Memory B cell (primary cell): ENCODE measurements around the gene TESPA1.

Experiments
- ATAC-seq: fragments of 150-1000 bp; cut with Tn5 transposase; 2 replicates; pipeline ENCODE4 v1.10.0; 2021; ENCODE audit warnings: low read depth, mild to moderate bottlenecking, moderate library complexity
- DNase-seq, 2 donors: peaks; one replicate each; pipeline ENCODE4 v3.0.0; 2022; ENCODE audit warnings: low spot score in 2 of 2
- H3K27ac Mint-ChIP-seq: one replicate; pipeline ENCODE4 v1.8.0; 2022; ENCODE audit warnings: mild to moderate bottlenecking, moderate library complexity, mixed read lengths
- H3K27me3 Mint-ChIP-seq: one replicate; pipeline ENCODE4 v1.8.0; 2022; ENCODE audit warnings: mixed read lengths
- H3K36me3 Mint-ChIP-seq: one replicate; pipeline ENCODE4 v1.8.0; 2022; ENCODE audit warnings: mild to moderate bottlenecking, mixed read lengths
- H3K4me1 Mint-ChIP-seq: one replicate; pipeline ENCODE4 v1.8.0; 2022; ENCODE audit warnings: mixed read lengths
- H3K4me3 Mint-ChIP-seq: one replicate; pipeline ENCODE4 v1.8.0; 2022; ENCODE audit warnings: mild to moderate bottlenecking, moderate library complexity, mixed read lengths
- H3K9me3 Mint-ChIP-seq: one replicate; pipeline ENCODE4 v1.8.0; 2022; ENCODE audit warnings: mixed read lengths

The TESPA1 gene

DNA sequence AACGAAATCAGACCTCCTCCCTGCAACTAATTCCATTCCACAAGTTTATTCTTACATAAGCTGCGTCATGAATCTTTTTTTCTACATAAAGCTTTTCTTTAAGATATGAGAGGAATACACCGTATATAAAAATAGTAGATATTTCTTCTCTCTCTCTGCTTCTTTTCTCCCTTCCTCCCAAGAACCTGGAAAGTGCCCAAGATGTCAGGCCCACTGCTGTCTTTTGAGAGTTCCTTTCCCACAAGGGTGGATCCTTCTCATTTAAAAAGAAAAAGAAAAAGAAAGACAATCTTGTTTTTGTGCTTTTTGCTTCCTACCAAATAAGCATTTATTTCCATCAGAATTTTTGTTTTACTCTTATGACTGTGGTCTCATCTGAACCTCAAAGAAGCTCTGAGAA lies 11.0 kb downstream of the TESPA1 start:
- Mint-ChIP-seq H3K9me3 (no peaks in the 10 kb centered on the region), H3K27ac (peak overlapping the region; percentile 10), H3K4me3 (no peak overlapping the region), H3K4me1 (peaks cover 7% of the 10 kb centered on the region), H3K36me3 (peaks cover 33% of the 10 kb centered on the region), H3K27me3 (no peaks in the 10 kb centered on the region)
- DNase-seq (no peak), ATAC-seq (no peak)

- no peaks in the 10 kb centered on the region for H3K4me1 Mint-ChIP-seq
- H3K9me3 Mint-ChIP-seq: no peaks in the 10 kb centered on the region
- no peak overlapping the region for H3K27ac Mint-ChIP-seq
- ATAC-seq: no peak
- no peak for DNase-seq
- H3K36me3 Mint-ChIP-seq: peaks cover 35% of the 10 kb centered on the region
- H3K4me3 Mint-ChIP-seq: no peak overlapping the region
- no peaks in the 10 kb centered on the region for H3K27me3 Mint-ChIP-seq
Observed at GRCh38 chr12:54970741-54971140, 13.8 kb downstream of the TESPA1 start.

DNA sequence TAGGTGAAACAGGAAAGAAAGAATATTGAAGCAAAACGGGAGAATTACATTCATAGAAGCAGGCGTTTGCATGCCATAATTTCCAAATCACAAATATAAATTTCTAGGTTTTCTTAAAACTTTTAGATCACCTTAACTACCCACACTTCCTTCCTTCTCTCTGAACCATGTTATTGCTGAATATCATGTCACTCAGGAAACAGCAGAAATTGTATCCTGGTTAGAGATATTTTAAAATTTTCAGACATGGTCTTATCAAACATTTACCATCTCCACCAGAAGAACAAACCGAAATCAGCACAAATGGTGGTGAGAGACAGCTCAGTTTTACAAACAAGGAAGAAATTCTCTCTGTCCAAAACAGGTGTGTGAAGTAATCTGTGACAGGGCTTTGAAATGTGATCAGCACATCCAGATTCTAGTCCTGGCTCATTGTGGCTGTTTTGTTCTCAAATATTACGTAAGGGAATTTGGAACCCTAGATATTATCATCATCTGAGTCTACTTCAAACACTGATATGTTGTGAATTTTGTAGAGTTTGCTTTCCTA lies 16.3 kb downstream of the TESPA1 start:
- Mint-ChIP-seq H3K4me1 (no peaks in the 10 kb centered on the region), H3K27ac (no peak overlapping the region), H3K9me3 (no peaks in the 10 kb centered on the region), H3K4me3 (no peak overlapping the region), H3K36me3 (peaks cover 35% of the 10 kb centered on the region), H3K27me3 (no peaks in the 10 kb centered on the region)
- DNase-seq: no peak
- ATAC-seq: no peak

- Mint-ChIP-seq H3K9me3 (no peaks in the 10 kb centered on the region), H3K27ac (no peak overlapping the region), H3K4me3 (no peak overlapping the region), H3K4me1 (no peaks in the 10 kb centered on the region), H3K27me3 (no peaks in the 10 kb centered on the region), H3K36me3 (peaks cover 36% of the 10 kb centered on the region)
- no peak for DNase-seq
- ATAC-seq: no peak
Observed at GRCh38 chr12:54967461-54967860, 17.1 kb downstream of the TESPA1 start.

DNA sequence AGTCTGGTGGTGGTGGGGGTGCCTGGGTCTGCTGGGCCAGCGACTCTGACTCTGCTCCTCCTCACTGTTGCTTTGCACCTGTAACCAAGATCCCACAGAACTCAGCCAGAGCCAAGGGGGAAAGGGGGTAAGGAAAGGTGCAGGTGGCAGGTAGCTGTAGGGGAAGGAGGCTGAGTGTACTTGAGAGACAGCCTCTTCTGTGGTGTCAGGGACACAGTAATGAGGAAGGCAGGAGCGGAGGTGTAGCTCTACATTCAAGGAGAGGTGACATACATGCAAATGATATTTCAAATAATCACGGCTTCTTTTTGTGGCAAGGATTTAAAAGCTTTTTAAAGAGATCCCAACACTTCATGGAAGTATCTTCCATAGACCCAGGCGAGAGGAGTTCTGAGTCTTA lies 23.4 kb downstream of the TESPA1 start:
- Mint-ChIP-seq H3K27me3 (no peaks in the 10 kb centered on the region), H3K4me3 (no peak overlapping the region), H3K4me1 (peaks cover 7% of the 10 kb centered on the region), H3K36me3 (peaks cover 32% of the 10 kb centered on the region), H3K9me3 (no peaks in the 10 kb centered on the region), H3K27ac (no peak overlapping the region)
- no peak for ATAC-seq
- no peak for DNase-seq

DNA sequence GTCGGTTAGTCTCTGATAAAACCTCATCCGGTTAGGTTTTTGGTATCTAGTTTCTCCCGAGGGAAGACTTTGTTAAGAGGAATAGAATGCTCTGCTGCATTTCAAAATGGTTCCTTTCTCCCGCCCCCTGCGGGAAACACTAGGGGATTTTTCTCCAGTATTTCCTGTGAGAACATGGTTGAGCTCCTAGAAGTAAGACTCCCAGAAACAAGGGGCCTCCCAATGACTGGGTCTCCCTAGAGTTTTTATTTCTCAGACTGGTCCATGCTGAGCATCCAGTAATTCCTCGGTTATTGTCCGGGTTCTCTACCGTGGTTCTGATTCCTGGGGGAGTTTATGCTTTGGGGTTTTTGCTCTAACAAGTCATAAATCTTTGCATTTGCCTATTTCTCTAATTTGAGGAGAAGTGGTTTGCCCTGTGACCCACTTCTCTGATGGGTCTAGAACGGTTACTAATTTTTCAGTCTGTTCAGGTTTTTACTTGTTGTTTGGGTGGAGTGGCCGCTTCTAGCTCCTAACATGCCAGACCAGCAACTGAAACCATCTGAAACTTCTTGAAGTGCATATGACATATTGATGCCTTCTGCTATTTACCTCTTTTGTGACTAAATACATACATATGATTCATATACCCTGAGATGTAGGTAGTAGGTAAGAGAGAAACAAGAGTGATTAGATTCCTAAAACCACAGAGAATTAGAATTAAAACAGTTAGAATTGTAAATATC lies 25.1 kb downstream of the TESPA1 start:
- H3K36me3 Mint-ChIP-seq: peaks cover 29% of the 10 kb centered on the region
- peaks cover 9% of the 10 kb centered on the region for H3K4me1 Mint-ChIP-seq
- DNase-seq (no peak), ATAC-seq (no peak)
- no peaks in the 10 kb centered on the region for H3K27me3 Mint-ChIP-seq
- peak overlapping the region; percentile 6 for H3K4me3 Mint-ChIP-seq
- H3K9me3 Mint-ChIP-seq: no peaks in the 10 kb centered on the region
- peak overlapping the region; percentile 30 for H3K27ac Mint-ChIP-seq

DNA sequence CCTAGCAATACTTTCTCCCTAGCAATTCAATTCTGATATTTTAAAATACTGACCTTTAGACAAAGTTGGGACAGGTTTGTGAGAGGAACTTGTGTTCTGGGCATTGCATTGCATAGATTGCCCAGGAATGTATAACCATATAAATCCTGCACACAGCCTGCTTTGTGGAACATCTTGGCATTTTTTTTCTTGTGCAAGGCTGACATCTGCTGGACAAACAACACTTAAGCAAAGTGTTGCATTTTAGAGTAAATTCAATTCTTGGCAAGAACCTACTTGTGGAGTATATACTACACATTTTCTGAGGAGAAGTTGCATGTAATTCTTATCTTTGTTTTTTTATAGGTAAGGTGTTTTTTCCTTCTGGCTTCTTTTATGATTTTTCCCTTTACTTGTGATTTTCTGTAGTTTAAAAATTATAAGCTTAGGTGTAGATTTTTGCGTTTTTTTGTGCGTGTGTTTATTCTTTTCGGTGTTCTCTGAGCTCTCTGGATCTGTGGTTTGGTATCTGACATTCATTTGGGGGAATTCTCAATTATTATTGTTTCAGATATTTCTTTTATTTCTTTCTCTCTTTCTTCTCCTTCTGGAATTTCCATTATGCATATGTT lies 26.4 kb downstream of the TESPA1 start:
- ATAC-seq: peak; percentile 46
- Mint-ChIP-seq H3K4me3 (no peak overlapping the region), H3K4me1 (peaks cover 9% of the 10 kb centered on the region), H3K9me3 (no peaks in the 10 kb centered on the region), H3K36me3 (peaks cover 30% of the 10 kb centered on the region), H3K27ac (no peak overlapping the region), H3K27me3 (no peaks in the 10 kb centered on the region)
- peak in 1 of 2 donors; percentile 31 for DNase-seq

GRCh38 chr12:54956818-54957641 lies 27.5 kb downstream of the TESPA1 start:
- H3K27me3 Mint-ChIP-seq: no peaks in the 10 kb centered on the region
- H3K36me3 Mint-ChIP-seq: peaks cover 26% of the 10 kb centered on the region
- no peak overlapping the region for H3K27ac Mint-ChIP-seq
- no peak overlapping the region for H3K4me3 Mint-ChIP-seq
- peaks cover 9% of the 10 kb centered on the region for H3K4me1 Mint-ChIP-seq
- DNase-seq (no peak), ATAC-seq (no peak)
- no peaks in the 10 kb centered on the region for H3K9me3 Mint-ChIP-seq

DNA sequence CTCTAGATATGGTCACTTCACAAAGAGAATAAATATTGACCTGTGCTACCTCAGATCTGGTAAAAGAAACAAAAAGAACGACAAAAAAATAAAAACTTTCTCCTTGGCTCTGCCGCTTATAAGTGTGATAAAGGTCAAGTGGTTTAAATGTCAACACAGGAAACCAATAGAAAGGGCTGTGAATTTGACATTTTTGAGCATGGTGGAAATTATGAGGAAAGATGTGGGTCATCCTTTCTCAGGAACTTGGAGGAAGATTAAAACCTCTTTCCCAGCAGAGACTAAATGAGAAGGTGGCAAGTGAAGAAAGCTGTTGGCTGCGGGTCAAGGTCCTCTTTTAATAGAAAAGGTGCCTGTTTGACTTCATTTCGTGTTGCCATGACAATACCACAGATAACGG lies 28.2 kb downstream of the TESPA1 start:
- H3K4me1 Mint-ChIP-seq: peaks cover 9% of the 10 kb centered on the region
- H3K9me3 Mint-ChIP-seq: peaks cover under 1% of the 10 kb centered on the region
- no peaks in the 10 kb centered on the region for H3K27me3 Mint-ChIP-seq
- ATAC-seq (no peak), DNase-seq (no peak)
- no peak overlapping the region for H3K27ac Mint-ChIP-seq
- no peak overlapping the region for H3K4me3 Mint-ChIP-seq
- H3K36me3 Mint-ChIP-seq: peaks cover 27% of the 10 kb centered on the region

DNA sequence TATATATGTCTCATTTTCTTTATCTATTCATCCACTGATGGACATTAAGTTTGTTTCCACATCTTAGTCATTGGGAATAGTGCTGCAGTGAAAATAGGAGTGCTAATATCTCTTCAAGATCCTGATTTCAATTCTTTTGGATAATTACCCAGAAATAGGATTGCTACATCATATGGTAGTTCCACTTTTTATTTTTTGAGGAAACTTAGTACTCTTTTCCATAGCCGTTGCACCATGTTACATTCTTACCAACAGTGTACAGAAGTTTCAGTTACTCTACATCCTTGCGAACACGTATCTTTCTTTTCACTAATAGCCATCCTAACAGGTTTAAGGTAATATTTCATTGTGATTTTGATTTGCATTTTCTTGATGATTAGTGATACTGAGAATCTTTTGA lies 29.8 kb downstream of the TESPA1 start:
- Mint-ChIP-seq H3K27ac (no peak overlapping the region), H3K27me3 (no peaks in the 10 kb centered on the region), H3K36me3 (peaks cover 27% of the 10 kb centered on the region), H3K9me3 (peaks cover 3% of the 10 kb centered on the region), H3K4me3 (no peak overlapping the region), H3K4me1 (peaks cover 9% of the 10 kb centered on the region)
- DNase-seq (no peak), ATAC-seq (no peak)

GRCh38 chr12:54954228-54954627 lies 30.3 kb downstream of the TESPA1 start:
- Mint-ChIP-seq H3K4me3 (no peak overlapping the region), H3K4me1 (peaks cover 5% of the 10 kb centered on the region), H3K36me3 (peaks cover 27% of the 10 kb centered on the region), H3K9me3 (peaks cover 3% of the 10 kb centered on the region), H3K27ac (no peak overlapping the region), H3K27me3 (no peaks in the 10 kb centered on the region)
- DNase-seq: no peak
- no peak for ATAC-seq

DNA sequence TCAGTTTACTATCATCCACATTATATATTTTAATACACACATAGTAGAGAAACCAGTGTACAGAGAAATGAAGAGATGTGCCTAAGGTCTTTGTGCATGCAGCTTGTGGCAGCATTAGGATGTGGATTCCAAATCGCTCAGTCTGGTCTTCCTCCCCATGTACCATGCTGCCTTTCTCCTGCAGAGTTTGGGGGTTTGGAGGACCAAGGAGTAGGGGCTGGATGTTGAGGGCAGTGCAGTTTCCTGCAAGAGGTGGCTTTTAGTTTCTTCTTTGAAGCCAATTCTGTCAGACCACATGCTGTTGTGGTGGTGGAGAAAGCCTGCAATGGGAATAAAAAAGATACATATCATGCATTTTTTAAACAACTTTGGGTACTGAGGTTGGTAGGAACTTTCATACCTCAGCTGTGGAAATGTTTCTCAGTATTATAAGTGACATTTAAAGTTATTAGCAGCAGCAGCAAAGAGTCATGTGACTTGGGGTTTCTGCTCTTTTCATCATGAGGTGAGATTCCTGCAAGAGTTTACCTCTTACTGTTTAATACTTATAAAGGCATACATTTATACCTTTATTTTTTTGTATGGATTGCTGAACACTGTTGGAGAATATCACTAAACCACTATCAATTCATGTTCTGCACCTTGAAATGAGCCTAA lies 34.4 kb downstream of the TESPA1 start:
- no peak for ATAC-seq
- DNase-seq: no peak
- Mint-ChIP-seq H3K4me3 (no peak overlapping the region), H3K27ac (no peak overlapping the region), H3K9me3 (peaks cover 3% of the 10 kb centered on the region), H3K4me1 (no peaks in the 10 kb centered on the region), H3K36me3 (peaks cover 28% of the 10 kb centered on the region), H3K27me3 (no peaks in the 10 kb centered on the region)

DNA sequence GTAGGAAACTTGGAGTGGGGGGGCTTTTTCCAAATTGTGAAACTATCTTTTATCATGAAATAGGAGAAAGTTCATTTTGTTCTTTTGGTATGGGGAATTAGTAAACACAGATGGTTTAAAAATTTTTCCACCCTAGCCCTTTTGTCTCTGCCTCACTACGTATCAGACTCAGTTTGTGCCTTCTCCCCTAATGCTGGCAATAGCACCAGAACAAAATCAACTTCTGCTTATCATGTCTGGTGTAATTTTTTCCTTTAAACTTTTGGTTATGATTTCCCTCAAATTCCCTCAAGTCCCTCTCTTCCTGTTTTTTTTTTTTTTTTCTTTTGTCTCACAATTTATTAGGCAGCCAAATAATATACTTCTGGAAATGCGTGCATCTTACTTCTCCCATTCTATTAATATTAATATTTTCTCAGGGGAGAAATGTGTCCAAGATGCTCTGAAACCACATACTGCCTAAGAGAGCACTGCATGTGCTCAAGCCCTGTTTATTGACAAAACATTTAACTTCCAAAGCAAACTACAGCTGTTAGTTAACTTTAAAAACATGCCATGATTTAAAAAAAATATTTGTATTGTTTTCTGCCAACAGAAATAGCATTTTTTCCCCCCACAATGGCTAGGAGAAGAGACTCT lies 35.4 kb downstream of the TESPA1 start:
- no peak for ATAC-seq
- peaks cover 22% of the 10 kb centered on the region for H3K36me3 Mint-ChIP-seq

More for the DNA sequence above, 35.4 kb downstream of the TESPA1 start:
- Mint-ChIP-seq H3K4me3 (no peak overlapping the region), H3K27me3 (no peaks in the 10 kb centered on the region), H3K9me3 (peaks cover 3% of the 10 kb centered on the region), H3K4me1 (no peaks in the 10 kb centered on the region), H3K27ac (peak overlapping the region; percentile 59)
- DNase-seq: no peak
